HG03565 (cell line): Measurements from ENCODE around the gene OR10G7.

Source experiments
- ATAC-seq: cut with Tn5 transposase; IDR thresholded peaks from one replicate; pipeline ENCODE4 v1.9.1; 2021; ENCODE audit warnings: mild to moderate bottlenecking, moderate library complexity; ENCODE audit not compliant: unreplicated experiment

Gene OR10G7, protein sequence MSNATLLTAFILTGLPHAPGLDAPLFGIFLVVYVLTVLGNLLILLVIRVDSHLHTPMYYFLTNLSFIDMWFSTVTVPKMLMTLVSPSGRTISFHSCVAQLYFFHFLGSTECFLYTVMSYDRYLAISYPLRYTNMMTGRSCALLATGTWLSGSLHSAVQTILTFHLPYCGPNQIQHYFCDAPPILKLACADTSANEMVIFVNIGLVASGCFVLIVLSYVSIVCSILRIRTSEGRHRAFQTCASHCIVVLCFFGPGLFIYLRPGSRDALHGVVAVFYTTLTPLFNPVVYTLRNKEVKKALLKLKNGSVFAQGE

DNA sequence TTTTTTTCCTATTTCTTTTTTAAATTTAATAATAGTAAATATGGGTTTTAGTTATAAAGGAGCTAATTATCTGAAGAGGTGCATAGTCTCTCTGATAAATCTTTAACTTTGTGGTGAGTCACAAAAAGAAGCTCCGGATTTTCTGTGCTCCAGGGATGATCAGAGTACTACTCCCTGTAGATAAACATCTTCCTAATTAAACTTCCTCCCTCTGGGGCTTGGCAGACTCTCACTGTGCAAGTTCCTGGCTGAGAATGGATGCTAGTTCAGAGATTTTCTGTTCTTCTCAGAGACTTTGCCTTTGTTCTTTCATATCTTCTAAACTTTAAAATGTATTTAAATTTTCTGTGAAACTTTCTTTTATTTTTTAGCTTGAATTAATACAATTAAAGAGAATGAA, at the start of gene OR10G7:
OR10G7 (minus strand) TSS at position 72 of the 400 bp plus-strand sequence. CDS start 2,324 bp downstream, outside the sequence.
- ATAC-seq, result no peak

DNA sequence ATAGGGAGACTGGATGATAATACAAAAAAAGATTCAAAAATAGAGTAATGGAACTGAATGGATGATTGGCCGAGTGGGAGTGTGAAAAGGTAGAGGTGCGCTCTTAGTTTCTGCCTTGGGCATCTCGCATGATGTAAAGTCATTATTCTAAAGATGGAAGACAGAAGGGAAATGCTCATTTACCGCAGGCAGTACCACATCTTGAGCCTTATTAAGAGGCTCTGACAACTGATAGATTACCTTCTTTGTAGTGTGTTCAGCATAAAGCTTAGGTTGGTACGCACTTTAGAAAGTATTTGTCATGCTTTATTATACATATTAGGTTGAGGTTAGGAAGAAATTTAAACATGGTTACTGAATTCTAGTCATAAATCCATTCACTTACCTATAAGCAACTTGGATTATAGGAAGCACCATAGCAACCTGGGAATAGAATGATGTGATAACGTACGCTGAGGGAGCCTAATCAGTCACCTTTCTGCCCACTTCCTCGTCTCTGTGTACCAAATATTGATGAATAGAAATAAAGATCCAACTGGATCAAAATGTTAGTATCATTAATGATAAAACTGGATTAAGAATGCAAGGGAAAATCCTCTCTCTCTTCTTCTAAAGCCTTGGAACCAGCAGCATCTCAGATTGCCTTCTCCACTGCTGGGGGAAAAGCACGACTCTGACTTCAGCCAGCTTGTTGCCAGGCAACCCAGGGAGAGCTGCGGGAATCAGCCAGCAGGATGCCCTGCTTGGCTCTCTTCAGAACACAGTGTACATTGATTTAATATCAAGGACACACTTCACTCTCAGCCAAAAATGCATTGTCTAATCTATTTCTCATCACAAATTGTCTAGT, 45.1 kb upstream of the OR10G7 start:
- ATAC-seq, result no peak

DNA sequence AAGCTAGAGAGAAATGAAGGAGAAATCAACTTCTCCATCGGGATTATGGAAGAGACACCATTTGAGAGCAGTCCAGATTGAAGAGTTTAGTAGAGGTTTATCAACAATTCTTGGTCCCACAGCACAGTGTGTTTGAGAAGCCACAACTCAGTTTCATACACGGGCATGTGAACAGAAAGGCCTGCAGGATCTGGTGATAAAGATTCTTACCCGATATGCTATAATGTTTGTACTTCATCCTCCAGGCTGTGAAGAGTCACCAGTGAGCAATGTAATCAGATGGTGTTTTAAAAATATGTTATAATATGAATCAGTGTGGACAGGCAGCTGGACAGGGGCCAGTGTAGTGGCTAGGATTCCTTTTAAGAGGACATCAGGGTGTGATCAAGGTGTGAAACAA, 44.5 kb upstream of the OR10G7 start:
- ATAC-seq, result no peak

DNA sequence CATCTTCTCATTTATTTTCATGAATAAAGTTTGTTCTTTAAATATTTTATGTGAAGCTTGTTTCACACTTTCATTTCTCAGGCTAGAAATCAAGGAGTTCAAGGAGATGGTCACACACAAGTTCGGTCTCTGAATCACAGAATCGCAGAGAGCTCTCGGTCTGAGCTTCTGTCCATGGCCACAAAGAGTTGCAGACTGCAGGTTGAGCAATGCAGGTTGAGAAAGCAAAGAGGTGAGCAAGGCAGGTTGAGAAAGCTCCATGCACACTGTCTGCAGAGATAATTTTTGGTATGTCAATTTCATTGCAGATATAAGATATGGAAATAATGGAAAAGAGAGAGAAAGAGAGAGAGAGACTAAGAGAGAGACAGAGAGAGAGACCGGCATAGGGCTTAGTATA, 41.2 kb upstream of the OR10G7 start:
- no peak for ATAC-seq

DNA sequence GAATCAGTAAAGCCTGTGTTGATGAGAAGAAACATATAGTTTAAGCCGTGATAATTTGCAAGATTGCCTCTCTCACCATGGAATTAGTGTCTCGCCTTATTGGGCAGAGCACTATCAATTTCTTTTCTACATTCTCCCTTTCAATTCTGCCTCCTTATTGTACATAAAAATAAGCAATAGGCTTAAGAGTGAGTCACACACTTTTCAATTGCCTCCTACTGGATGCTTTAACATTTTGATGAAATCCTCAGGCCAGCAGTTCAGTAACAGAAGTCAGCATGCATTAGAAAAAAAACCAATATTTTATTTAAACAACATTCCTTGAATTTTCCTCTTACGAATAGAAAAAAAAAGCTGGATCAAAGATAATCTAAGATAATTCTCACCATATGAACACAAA, 40.4 kb upstream of the OR10G7 start:
- ATAC-seq, result no peak

DNA sequence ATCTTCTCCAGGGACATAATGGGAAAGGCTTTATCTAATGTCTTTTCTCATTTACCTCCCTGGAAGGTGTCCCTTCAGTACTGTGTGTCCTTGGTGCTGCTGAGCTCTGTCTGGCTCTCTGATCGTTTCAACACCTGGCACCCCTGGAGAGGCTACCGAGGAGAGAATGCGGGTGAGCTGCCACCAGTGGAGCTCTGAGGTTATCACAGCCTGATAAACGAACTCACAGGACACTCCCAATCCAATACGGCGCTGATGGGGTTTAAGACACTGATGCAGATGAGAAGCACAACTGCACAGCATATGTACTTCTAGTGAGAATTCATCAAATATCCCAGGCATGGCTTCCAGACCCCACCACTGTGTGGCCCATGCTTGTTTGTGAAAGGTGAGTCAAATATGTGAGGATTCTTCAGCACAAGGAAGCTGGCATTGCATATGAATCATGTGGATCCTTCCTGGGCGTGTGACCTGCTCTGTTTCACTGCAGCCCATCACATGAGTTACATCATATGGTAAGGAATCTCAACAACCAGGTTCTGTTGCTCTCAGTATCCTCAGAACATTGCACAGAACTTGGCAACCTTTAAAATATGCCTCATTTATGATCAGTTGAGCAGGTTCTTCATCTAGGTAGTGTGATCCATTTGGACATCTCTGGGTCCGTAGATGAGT, 39.3 kb upstream of the OR10G7 start:
- ATAC-seq, result no peak

DNA sequence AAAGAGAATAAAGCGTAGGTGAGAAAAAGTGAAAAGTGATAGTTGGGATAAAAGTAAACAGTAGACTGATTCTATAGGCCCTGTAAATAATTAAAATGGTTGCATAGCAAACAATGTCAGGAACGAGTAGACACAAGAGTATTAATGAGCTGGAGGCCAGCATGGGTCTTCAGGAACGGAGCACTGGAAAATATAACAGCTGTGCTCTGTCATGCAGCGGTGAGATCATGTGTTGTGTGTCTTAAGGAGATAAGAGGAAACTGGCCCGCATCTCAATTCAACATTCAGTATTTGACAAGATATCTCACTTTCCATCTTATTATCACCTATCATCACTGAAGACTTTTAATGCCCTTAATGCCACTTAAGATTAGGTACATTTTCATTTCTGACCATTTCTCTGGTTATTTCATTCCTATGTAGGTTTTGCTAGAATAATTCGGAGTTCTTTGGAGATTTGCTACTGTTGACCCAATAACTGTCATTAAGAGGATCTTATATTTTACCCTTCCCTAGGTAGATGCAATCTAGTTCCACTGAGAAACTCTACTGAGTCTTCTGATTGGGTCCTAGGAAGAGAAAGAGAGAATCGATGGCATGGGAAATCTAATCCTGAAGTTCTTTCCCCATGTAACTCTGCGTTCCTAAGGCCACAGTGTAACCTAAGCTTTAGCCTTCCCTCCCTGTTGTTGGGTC, 38.7 kb upstream of the OR10G7 start:
- no peak for ATAC-seq

DNA sequence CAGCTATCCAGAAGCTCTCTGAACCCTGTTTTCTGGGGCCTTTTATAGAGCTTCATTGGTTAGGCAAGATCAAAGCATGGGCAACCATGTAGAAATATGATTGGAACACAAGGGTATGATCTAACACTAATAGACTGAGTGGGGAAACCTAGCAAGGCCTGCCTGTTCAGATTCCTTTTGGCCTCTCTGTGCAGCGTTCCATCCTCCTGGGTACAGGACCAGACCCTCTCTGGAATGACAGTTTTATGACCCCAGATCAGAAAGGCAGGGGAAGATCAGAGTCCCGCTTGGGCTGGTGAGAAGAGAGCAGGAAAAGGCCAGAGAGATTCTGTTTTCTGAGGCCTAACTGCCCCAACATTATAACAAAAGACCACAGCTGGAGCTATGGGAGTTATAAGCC, 37.5 kb upstream of the OR10G7 start:
- ATAC-seq, result no peak

DNA sequence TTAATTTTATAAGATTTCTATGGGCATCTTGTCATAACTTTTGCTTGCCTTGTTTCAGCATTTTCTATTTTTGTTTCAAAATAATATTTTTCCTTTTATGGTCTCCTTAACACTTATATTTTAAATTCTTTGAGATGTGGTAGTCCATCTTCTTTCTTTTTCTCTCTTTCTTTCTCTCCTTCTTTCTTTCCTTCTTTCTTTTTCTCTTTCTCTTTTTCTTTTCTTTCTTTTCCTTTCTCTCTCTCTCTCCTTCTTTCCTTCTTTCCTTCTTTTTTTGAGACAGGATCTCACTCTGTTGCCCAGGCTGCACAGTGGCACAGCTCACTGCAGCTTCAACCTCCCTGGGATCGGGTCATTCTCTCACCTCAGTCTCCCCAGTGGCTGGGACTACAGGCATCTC, 36.1 kb upstream of the OR10G7 start:
- no peak for ATAC-seq

DNA sequence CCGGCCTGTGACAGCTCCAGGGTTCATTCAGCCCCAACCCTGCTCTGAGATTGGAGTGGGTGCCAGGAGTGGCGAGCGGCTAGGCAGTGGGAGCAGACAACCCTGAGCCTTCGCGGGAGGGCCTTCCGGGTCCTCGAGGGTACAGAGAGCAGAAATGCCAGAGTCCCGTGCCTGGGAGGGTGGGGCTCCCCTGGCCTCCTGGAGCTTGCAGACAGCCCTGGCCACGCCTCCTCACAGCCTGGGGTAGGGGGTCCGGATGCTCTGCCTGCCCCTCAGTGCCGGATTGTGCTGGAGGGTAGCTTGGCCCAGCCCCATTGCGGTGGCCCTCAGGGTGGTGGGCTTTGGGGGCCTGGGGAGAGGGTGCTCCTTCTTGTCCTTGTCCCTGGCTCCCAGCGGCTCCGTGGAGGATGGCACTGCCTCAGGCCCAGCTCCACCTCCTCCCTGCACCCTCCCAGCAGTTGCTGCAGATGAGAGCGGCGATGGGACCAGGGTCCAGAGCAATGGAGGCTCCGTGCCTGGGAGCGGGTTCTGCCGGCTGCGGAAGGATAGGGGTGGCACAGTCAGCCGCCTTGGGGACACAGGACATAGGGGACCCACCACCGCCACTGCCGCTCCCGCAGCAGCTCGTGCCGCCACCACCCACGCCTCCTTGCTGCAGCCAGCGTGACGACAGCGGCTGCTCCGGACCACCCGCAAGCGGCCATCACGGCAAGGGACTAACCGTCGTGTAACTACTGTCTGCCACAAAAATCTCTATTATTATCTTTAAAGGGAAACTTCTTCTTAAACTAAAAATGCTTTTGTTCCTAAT, 34.9 kb upstream of the OR10G7 start:
- peak; percentile 68 for ATAC-seq

DNA sequence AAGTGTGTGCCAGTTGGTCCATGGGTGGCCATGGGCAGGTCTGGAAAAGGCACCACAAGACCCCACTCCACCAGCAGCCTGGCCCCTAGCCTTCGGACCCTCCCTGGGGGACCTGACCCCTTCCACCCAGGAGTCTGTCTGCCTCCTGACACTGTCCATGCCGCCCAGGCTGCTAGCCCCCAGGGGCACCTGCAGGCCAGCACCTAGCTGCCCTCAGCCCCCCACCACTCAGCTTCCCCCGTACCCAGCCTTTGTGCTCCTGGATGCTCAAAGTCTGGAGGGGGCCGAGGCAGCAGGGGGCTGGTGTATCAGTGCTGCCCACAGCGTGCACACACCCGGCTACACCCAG, 34.3 kb upstream of the OR10G7 start:
- no peak for ATAC-seq

DNA sequence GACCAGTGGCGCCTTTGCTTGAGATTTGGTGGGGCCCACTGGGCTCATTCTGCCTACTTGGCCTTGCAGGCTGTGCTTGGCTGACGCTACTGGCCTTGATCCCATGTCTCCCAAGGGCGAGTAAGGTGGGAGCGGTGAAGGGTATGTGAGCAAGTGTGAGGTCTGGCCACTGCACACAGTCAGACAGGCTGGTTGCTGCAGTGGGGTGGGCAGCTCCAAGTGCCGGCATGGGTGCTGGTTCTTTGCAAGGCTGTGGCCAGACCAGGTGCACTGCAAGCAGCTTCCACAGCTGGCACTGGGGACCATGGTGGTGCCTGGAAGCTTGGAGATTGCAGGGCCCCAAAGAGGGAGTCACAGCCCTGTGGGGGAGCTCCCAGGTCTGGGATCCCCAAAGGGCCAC, 33.4 kb upstream of the OR10G7 start:
- ATAC-seq, result no peak

DNA sequence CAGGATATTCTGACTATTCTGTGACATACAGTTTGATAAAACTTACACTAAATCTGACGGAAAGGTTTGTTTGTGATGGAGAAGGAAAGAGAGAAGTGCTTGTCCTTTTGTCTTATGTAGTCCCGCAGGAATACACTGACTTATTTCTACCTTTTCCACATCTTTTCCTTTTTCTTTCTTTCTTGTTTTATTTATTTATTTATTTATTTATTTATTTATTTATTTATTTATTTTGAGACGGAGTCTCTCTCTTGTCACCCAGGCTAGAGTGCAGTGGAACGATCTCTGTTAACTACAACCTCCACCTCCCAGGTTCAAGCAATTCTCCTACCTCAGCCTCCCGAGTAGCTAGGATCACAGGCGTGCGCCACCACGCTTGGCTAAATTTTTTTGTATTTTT, 31.0 kb upstream of the OR10G7 start:
- ATAC-seq, result no peak

DNA sequence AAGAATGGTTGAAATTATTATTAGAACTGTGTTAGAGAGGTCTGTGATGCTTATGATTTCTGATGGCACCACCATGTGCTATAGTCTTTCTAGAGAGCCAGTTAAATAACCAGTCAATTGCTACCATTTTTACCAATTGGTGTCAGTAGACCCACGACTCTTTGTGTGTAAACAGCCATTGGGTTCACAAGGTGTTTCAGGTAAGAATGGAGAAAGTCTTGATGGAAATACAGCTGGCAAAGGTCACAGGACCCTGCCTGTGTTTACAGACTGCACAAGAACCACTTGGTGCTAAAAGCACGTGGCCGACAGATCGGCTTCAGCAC, 30.5 kb upstream of the OR10G7 start:
- no peak for ATAC-seq

DNA sequence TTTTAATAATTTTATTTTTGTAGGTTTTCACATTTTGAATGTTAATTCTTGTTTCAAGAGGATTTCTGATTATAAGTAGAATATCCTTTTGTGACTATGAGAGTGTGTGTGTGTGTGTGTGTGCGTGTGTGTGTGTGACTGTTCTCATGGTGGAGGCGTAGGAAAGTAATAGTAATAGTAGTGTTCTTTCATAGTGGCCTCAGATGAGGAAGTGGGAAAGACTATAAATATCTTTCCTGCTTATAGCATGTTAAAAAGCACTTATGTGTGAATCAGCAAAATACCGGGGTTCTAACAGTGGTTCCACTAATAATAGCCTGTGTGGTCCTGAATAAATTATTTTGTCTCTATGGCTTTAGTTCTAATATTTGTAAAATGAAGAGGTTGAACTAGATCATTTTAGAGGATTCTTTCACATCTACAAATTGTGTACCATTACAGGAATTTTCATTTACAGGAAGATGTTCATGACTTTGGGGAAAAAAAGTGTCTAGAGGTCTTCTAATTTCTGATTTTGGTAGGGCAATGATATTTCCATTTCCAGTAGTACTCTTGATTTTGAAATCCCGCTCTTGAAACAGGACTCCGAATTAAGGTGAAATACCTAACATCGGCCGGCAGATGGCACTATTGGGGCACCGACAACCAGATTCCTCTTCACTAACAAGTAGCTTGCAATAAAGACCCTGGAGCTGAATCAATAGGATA, 29.9 kb upstream of the OR10G7 start:
- peak; percentile 86 for ATAC-seq

DNA sequence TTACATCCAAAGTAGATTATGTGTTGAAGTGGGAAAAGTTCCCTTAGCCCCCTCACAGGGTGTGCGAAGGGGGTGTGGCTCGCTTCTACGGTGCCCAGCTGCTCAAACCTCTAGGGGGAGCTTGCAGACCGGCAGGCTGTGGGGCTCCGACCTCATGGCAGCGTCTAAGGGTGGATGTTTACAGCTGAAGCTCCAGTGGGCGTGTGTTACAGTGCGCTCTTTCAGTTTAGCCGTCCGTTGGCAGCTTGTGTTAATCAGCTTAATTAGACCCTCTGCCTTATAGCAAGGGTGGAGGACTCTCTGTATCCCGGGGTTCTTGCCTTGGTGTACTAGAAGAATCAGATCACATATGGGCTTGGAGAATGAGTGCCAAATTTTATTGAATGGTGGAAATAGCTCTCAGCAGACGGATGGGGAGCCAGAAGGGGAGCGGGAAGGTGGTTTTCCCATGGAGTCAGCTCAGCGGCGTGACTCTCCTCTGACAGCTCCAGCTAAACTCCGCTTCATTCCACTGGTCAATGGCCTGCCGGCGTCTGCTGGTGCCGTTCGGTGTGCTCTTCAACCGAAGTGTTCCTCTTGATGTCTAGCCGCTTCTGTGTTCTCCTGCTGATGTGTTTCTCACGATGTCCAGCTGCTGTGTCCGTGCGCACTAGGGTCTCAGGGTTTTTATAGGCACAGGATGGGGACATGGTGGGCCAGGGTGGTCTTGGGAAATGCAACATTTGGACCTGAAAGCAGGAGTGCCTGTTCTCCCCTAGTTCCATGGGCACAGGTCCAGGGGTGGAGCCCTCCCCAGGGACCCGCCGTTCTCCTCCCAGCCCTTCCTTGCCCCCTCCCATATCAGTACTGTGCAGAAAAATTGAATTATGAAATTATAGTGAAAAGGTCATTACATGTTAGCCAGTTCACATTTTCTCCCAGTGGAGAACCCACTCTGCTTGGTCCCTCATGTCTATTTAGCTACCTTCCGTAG, 28.6 kb upstream of the OR10G7 start:
- peak; percentile 52 for ATAC-seq

DNA sequence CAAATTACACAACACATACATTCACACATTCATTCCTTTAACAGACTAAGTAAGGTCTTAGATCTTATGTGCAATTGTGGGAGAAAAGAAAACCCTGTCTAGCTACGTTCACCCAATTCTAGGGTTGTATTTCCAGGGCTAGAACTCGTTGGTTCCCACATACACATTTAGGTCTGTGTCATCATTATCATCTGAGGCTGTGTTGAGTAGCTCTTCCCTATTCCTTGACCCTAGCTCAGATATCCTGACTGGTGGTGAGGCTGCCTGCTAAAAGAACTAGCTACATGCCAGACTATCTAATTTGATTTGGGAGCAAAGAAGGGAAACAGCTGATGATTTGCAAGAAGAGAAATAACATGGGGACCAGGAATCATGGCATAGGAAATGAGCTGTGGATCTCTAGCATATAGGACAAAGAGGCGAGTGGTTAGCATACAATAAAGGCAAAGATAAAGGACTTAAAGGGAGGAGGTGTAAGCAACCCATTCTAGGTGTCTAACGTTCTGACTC, 27.5 kb upstream of the OR10G7 start:
- no peak for ATAC-seq

DNA sequence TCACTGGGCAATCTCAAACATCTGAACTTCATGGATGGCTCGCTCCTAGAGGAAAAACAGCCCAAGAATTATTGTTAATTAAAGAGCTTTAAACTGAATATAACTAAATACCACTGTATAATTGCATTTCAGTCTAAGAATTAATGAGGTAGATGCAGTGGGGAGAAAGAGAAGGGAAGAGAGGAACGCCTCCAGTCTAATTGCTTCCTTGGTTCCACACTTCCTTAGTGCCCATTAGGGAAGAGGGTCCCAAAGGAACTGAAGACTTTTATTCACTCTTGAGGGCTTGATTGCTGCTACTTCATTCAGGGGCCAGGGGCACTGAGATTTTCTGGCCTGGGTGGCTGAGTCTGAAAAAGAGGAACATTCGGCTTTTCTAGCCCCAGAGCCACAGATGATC, 11.8 kb upstream of the OR10G7 start:
- no peak for ATAC-seq

DNA sequence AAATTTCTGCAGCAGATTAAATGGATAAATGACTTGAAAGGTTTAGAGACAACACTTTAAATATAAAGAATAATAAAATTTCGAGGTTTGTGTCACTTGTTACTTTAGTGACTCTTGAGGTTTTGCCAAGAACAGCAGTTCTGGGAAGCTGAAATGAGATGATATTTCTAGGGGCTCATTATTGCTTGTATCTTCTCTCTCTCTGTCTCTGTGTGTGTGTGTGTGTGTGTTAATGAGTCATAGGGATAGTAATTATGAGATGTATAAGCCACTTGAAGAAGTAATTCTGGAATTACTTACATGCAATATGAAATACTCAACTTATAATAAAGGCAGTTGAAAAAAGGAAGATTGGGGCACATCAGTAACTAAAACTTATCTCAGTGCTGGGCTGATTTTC, 9.6 kb upstream of the OR10G7 start:
- ATAC-seq, result no peak
